ENCODE measurements around the gene MIA.

MIA gene

DNA sequence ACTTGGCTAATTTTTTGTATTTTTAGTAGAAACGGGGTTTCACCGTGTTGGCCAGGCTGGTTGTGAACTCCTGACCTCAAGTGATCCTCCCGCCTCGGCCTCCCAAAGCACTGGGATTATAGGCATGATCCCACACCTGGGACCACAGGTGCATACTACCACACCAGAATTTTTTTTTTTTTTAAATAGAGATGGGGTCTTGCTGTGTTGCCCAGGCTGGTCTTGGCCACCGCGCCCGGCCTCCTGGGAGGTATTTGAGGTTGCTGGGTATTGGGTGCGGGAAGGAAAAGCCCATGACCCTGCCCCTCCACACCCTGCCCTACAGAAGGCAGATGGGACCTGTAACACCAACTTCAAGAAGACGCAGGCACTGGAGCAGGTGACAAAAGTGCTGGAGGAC lies 38.7 kb upstream of the MIA start:
- Histone ChIP-seq H3K4me3 (ENCODE audit: low read depth, low read length) (no peak overlapping the region), H3K36me3 (replicated peaks) (peaks cover 55% of the 10 kb centered on the region), H3K27ac (no peak overlapping the region), H3K27me3 (replicated peaks) (no peaks in the 10 kb centered on the region)
- no peak for DNase-seq
- in situ Hi-C loops (cut with HindIII; ENCODE audit: low pct_ligation_motif_present, low sequenced_read_pairs) = no loop called here
- TF ChIP-seq, protein P1, sequence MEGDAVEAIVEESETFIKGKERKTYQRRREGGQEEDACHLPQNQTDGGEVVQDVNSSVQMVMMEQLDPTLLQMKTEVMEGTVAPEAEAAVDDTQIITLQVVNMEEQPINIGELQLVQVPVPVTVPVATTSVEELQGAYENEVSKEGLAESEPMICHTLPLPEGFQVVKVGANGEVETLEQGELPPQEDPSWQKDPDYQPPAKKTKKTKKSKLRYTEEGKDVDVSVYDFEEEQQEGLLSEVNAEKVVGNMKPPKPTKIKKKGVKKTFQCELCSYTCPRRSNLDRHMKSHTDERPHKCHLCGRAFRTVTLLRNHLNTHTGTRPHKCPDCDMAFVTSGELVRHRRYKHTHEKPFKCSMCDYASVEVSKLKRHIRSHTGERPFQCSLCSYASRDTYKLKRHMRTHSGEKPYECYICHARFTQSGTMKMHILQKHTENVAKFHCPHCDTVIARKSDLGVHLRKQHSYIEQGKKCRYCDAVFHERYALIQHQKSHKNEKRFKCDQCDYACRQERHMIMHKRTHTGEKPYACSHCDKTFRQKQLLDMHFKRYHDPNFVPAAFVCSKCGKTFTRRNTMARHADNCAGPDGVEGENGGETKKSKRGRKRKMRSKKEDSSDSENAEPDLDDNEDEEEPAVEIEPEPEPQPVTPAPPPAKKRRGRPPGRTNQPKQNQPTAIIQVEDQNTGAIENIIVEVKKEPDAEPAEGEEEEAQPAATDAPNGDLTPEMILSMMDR (IDR thresholded peaks at IDR 0.05; ENCODE audit: low read depth, low read length, missing control alignments) = no peak

- no peak overlapping the region for H3K27ac ChIP-seq
- TF ChIP-seq, protein P1 (IDR thresholded peaks at IDR 0.05; ENCODE audit: low read depth, low read length, missing control alignments) = no peak
- peaks cover 55% of the 10 kb centered on the region for H3K36me3 ChIP-seq (replicated peaks)
- no peak for DNase-seq
- H3K27me3 ChIP-seq (replicated peaks) = no peaks in the 10 kb centered on the region
- H3K4me3 ChIP-seq (ENCODE audit: low read depth, low read length) = no peak overlapping the region
- in situ Hi-C loops (cut with HindIII; ENCODE audit: low pct_ligation_motif_present, low sequenced_read_pairs) = no loop called here
Measured at GRCh38 chr19:40737102-40737644, 38.1 kb upstream of the MIA start.

GRCh38 chr19:40739030-40739839 lies 36.1 kb upstream of the MIA start:
- H3K4me3 ChIP-seq (ENCODE audit: low read depth, low read length) = no peak overlapping the region
- H3K36me3 ChIP-seq (replicated peaks) = peaks cover 41% of the 10 kb centered on the region

GRCh38 chr19:40739871-40740703 lies 35.2 kb upstream of the MIA start:
- no peak for DNase-seq
- peaks cover 36% of the 10 kb centered on the region for H3K36me3 ChIP-seq (replicated peaks)
- no peaks in the 10 kb centered on the region for H3K27me3 ChIP-seq (replicated peaks)
- no peak overlapping the region for H3K4me3 ChIP-seq (ENCODE audit: low read depth, low read length)
- in situ Hi-C loops (cut with HindIII; ENCODE audit: low pct_ligation_motif_present, low sequenced_read_pairs) = no loop called here
- TF ChIP-seq, protein P1 (IDR thresholded peaks at IDR 0.05; ENCODE audit: low read depth, low read length, missing control alignments) = no peak
- H3K27ac ChIP-seq = no peak overlapping the region

More at GRCh38 chr19:40739030-40739839, 36.1 kb upstream of the MIA start:
- Histone ChIP-seq H3K27ac (no peak overlapping the region), H3K27me3 (replicated peaks) (no peaks in the 10 kb centered on the region)
- DNase-seq = no peak
- TF ChIP-seq, protein P1 (IDR thresholded peaks at IDR 0.05; ENCODE audit: low read depth, low read length, missing control alignments) = no peak
- in situ Hi-C loops (cut with HindIII; ENCODE audit: low pct_ligation_motif_present, low sequenced_read_pairs) = no loop called here

- no peak overlapping the region for H3K27ac ChIP-seq
- H3K36me3 ChIP-seq (replicated peaks) = peaks cover 30% of the 10 kb centered on the region
Measured at GRCh38 chr19:40740747-40741146, 34.6 kb upstream of the MIA start.

More at GRCh38 chr19:40740747-40741146, 34.6 kb upstream of the MIA start:
- Histone ChIP-seq H3K27me3 (replicated peaks) (no peaks in the 10 kb centered on the region), H3K4me3 (ENCODE audit: low read depth, low read length) (no peak overlapping the region)
- in situ Hi-C loops (cut with HindIII; ENCODE audit: low pct_ligation_motif_present, low sequenced_read_pairs) = no loop called here
- TF ChIP-seq, protein P1 (IDR thresholded peaks at IDR 0.05; ENCODE audit: low read depth, low read length, missing control alignments) = no peak
- DNase-seq = no peak

Measured in brain microvascular endothelial cell (primary cell).